GF-D8 (cell line): Measurements from ENCODE around the gene RCAN2.
"Not testable (repeated sequence)": the region's sequence is repeated elsewhere in the genome, so short reads cannot be mapped to it uniquely, and the experiment has no call there.

ENCODE experiments used
- DNase-seq: peaks from one replicate; lab custom pipeline; 2025; lab: John Stamatoyannopoulos, UW

RCAN2 gene

GRCh38 chr6:46440141-46440540 is 51.1 kb downstream of the RCAN2 start:
- DNase-seq, result no peak

GRCh38 chr6:46438245-46438644 is 53.0 kb downstream of the RCAN2 start:
- DNase-seq, result no peak

- DNase-seq, result no peak
These were observed 53.5 kb downstream of the RCAN2 start for GRCh38 chr6:46437671-46438221.

- no peak for DNase-seq
These were observed 68.6 kb downstream of the RCAN2 start for GRCh38 chr6:46422619-46423018.

GRCh38 chr6:46421939-46422338 is 69.3 kb downstream of the RCAN2 start:
- no peak for DNase-seq

- DNase-seq, result no peak
These were observed 70.2 kb downstream of the RCAN2 start for GRCh38 chr6:46420921-46421638.

- no peak for DNase-seq
These were observed 71.7 kb downstream of the RCAN2 start for GRCh38 chr6:46419576-46420002.

- DNase-seq, result no peak
These were observed 76.9 kb downstream of the RCAN2 start for GRCh38 chr6:46414398-46414797.

- no peak for DNase-seq
These were observed 78.6 kb downstream of the RCAN2 start for GRCh38 chr6:46412662-46413061.

- no peak for DNase-seq
These were observed 79.6 kb downstream of the RCAN2 start for GRCh38 chr6:46411456-46412197.

GRCh38 chr6:46410334-46410953 is 80.8 kb downstream of the RCAN2 start:
- DNase-seq, result no peak

GRCh38 chr6:46407776-46408530 is 83.3 kb downstream of the RCAN2 start:
- DNase-seq, result no peak

- no peak for DNase-seq
These were observed 84.0 kb downstream of the RCAN2 start for GRCh38 chr6:46407246-46407645.

- not testable (repeated sequence) for DNase-seq
These were observed 85.5 kb downstream of the RCAN2 start for GRCh38 chr6:46405620-46406180.

GRCh38 chr6:46400898-46401297 is 90.4 kb downstream of the RCAN2 start:
- DNase-seq, result no peak

GRCh38 chr6:46395530-46395929 is 95.7 kb downstream of the RCAN2 start:
- no peak for DNase-seq

GRCh38 chr6:46393940-46394337 is 97.3 kb downstream of the RCAN2 start:
- no peak for DNase-seq

GRCh38 chr6:46393161-46393939 is 97.9 kb downstream of the RCAN2 start:
- no peak for DNase-seq

- no peak for DNase-seq
These were observed 99.0 kb downstream of the RCAN2 start for GRCh38 chr6:46392294-46392693.

GRCh38 chr6:46390153-46390876 is 100.9 kb downstream of the RCAN2 start:
- DNase-seq, result no peak
